OCI-LY7 (cell line): Measurements from ENCODE around the gene ESYT2.

Experiments used
- EZH2phosphoT487 ChIP-seq: fragments of 200-600 bp; sonication (generic); IDR thresholded peaks from 2 replicates; pipeline ENCODE4 v1.6.1; 2018; ENCODE audit warnings: low read depth, borderline replicate concordance, mild to moderate bottlenecking, mixed run types, antibody characterized with exemption, low read length, moderate library complexity, mixed read lengths
- TF ChIP-seq, protein P1 (sequence below): fragments of 200-600 bp; sonication (generic); conservative IDR thresholded peaks from 2 replicates; pipeline ENCODE4 v1.5.1; 2014; ENCODE audit warnings: mild to moderate bottlenecking, antibody characterized with exemption, low read length, moderate library complexity, mixed read lengths

DNA sequence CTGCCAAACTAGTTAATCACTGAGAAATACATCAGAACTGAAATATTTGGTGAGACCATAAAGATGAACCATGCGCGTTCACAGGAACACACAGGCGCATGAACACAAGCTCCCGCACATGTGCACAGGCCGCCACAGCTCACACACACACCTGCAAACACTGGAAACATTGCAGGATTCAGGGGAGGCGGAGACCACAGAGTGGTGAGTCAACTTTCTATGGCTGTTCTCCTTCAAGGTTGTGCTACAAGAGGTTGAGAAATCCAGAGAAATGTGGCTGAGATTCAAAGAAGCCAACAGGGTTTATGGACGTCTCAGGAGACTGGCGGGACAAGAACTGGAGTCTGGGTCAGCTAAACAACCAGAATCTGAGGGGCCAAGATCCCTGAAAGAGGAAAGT is 17.8 kb downstream of the ESYT2 start:
- TF ChIP-seq, protein P1, sequence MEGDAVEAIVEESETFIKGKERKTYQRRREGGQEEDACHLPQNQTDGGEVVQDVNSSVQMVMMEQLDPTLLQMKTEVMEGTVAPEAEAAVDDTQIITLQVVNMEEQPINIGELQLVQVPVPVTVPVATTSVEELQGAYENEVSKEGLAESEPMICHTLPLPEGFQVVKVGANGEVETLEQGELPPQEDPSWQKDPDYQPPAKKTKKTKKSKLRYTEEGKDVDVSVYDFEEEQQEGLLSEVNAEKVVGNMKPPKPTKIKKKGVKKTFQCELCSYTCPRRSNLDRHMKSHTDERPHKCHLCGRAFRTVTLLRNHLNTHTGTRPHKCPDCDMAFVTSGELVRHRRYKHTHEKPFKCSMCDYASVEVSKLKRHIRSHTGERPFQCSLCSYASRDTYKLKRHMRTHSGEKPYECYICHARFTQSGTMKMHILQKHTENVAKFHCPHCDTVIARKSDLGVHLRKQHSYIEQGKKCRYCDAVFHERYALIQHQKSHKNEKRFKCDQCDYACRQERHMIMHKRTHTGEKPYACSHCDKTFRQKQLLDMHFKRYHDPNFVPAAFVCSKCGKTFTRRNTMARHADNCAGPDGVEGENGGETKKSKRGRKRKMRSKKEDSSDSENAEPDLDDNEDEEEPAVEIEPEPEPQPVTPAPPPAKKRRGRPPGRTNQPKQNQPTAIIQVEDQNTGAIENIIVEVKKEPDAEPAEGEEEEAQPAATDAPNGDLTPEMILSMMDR = no peak
- no peak for TF ChIP-seq EZH2phosphoT487
